Measurements from ENCODE around the gene TRAM2. TPM values are rescaled to one million over a fixed set of nuclear protein-coding genes. Genes with fewer than 3 reads are reported as not detected.

TRAM2 gene
- total and polyA plus RNA-seq, 2 of the 13 experiments (the other 11 are each of a cell fraction or from before 2014, with no cell fraction given): 49.1 to 72.5 TPM

DNA sequence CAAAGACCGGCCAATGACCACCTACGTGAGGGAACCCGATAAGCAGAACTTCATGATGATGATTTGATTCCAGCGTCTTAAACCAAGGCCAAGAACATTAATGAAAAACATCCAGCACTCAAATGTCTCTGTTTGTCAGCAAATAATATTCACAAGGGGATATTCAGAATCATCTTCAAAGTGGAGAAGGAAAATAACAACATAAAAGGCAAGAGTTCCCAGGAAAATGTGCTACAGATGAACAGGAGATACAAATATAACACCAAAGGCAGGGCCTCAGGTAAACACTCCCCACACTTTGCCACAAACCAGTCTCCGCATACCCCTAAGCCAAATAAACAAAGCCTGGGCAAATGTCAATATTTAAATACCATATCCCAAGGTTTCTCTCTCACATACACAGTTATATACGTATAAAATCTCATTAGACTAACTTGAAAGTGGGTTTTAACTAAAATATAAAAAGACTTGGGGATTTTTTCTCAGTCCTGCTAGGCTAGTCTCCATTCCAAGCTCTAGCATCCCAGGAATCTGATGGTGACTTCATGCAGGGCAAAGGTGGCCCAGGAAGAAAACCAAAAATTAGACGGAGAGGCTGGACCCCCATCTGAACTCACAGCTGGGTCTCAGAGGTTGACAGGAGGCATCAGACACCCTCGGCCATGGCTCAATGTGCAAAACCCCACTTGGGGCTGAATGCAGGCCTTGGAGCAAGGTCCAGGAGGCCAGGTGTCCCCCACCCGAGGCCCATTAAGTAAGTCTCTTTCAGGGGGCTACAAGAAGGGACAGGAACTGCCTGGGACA is 32.1 kb downstream of the TRAM2 start (continued):
- TF ChIP-seq, protein P1, sequence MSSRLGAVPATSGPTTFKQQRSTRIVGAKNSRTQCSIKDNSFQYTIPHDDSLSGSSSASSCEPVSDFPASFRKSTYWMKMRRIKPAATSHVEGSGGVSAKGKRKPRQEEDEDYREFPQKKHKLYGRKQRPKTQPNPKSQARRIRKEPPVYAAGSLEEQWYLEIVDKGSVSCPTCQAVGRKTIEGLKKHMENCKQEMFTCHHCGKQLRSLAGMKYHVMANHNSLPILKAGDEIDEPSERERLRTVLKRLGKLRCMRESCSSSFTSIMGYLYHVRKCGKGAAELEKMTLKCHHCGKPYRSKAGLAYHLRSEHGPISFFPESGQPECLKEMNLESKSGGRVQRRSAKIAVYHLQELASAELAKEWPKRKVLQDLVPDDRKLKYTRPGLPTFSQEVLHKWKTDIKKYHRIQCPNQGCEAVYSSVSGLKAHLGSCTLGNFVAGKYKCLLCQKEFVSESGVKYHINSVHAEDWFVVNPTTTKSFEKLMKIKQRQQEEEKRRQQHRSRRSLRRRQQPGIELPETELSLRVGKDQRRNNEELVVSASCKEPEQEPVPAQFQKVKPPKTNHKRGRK (CRISPR knock-in tag; IDR thresholded peaks at IDR 0.05): no peak
- TF ChIP-seq ZNF292 (CRISPR knock-in tag; IDR thresholded peaks at IDR 0.05; ENCODE audit: borderline replicate concordance, low read depth) (no peak), KLF15 (CRISPR knock-in tag; IDR thresholded peaks at IDR 0.05; ENCODE audit: borderline replicate concordance) (no peak), KLF13 (CRISPR knock-in tag; IDR thresholded peaks at IDR 0.05) (no peak), ZKSCAN8 (CRISPR knock-in tag; IDR thresholded peaks at IDR 0.05; ENCODE audit: borderline replicate concordance) (peak; percentile 35; the same call in 1 of the 2 replicates), HNF1A (IDR thresholded peaks at IDR 0.05; ENCODE audit: low read depth) (no peak), HNF1A (CRISPR knock-in tag; IDR thresholded peaks at IDR 0.05; ENCODE audit: borderline replicate concordance) (peak; percentile 32; the same call in 1 of the 2 replicates), NFE2L1 (CRISPR knock-in tag; IDR thresholded peaks at IDR 0.05; ENCODE audit: borderline replicate concordance) (no peak), KLF11 (CRISPR knock-in tag; IDR thresholded peaks at IDR 0.05) (no peak), DDIT3 (CRISPR knock-in tag; IDR thresholded peaks at IDR 0.05) (no peak), ZNF501 (CRISPR knock-in tag; IDR thresholded peaks at IDR 0.05) (no peak), ZBTB46 (CRISPR knock-in tag; IDR thresholded peaks at IDR 0.05; ENCODE audit: borderline replicate concordance) (0 out of 2 replicates have a peak, but pooled peaks have one; percentile 70)
- TF ChIP-seq, protein P2, sequence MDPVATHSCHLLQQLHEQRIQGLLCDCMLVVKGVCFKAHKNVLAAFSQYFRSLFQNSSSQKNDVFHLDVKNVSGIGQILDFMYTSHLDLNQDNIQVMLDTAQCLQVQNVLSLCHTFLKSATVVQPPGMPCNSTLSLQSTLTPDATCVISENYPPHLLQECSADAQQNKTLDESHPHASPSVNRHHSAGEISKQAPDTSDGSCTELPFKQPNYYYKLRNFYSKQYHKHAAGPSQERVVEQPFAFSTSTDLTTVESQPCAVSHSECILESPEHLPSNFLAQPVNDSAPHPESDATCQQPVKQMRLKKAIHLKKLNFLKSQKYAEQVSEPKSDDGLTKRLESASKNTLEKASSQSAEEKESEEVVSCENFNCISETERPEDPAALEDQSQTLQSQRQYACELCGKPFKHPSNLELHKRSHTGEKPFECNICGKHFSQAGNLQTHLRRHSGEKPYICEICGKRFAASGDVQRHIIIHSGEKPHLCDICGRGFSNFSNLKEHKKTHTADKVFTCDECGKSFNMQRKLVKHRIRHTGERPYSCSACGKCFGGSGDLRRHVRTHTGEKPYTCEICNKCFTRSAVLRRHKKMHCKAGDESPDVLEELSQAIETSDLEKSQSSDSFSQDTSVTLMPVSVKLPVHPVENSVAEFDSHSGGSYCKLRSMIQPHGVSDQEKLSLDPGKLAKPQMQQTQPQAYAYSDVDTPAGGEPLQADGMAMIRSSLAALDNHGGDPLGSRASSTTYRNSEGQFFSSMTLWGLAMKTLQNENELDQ (CRISPR knock-in tag; IDR thresholded peaks at IDR 0.05; ENCODE audit: borderline replicate concordance): no peak

All from HepG2 (cell line).